GM12891 (cell line): ENCODE data around the gene PLG.

Experiments used
- POLR2A ChIP-seq: IDR thresholded peaks from 2 replicates; pipeline ENCODE4 v1.6.1; 2011; ENCODE audit warnings: low read depth, low read length, control low read depth
- POLR2AphosphoS5 ChIP-seq: IDR thresholded peaks from 2 replicates; pipeline ENCODE4 v1.6.1; 2011; ENCODE audit warnings: low read depth, low read length, control low read depth

GRCh38 chr6:160678230-160678629 is 23.8 kb upstream of the PLG start:
- TF ChIP-seq POLR2AphosphoS5 (no peak), POLR2A (no peak)
